IMR-90 (cell line): ENCODE data around the gene AK2. TPM values are rescaled to one million over a fixed set of nuclear protein-coding genes. Genes with fewer than 3 reads are reported as not detected.

Experiments used
- ATAC-seq: fragments of 200-7000 bp; cut with Tn5 transposase; 2 replicates; pipeline ENCODE4 v1.9.1; 2020; ENCODE audit warnings: low read depth, mild to moderate bottlenecking, moderate library complexity
- BruUV-seq: library from RNA; stranded (reverse); fragments of 400-500 nt; replicated peaks from 2 replicates; lab custom pipeline; 2021; lab: Mats Ljungman, UMichigan
- CTCF ChIA-PET: fragments of 300-600 bp; formaldehyde crosslinking; extraction: SDS; loops from one replicate; lab custom pipeline; 2021; ENCODE audit warnings: antibody characterized with exemption; lab: Yijun Ruan, JAX
- POLR2A ChIA-PET: fragments of 300-600 bp; sonication (Branson Sonifier 250); formaldehyde crosslinking; loops from one replicate; lab custom pipeline; 2022; ENCODE audit warnings: antibody characterized with exemption; ENCODE audit not compliant: unreplicated experiment; lab: Charles Lee
- DNase-seq: peaks from one replicate; pipeline ENCODE4 v3.0.0; 2013
- H2AFZ ChIP-seq: replicated peaks from 2 replicates; pipeline ENCODE3; 2013; ENCODE audit warnings: low read length, mild to moderate bottlenecking; ENCODE audit not compliant: poor library complexity
- H2AK5ac ChIP-seq: 2 replicates; pipeline ENCODE4 v1.6.1; 2013; ENCODE audit warnings: low read depth, low read length, inconsistent platforms
- H2AK9ac ChIP-seq: replicated peaks from 2 replicates; pipeline ENCODE3; 2013; ENCODE audit warnings: mild to moderate bottlenecking, low read depth, low read length, moderate library complexity; ENCODE audit not compliant: poor library complexity
- H2BK120ac ChIP-seq: 2 replicates; pipeline ENCODE4 v1.6.1; 2013; ENCODE audit warnings: low read depth, low read length, inconsistent platforms
- H2BK15ac ChIP-seq: 3 replicates; pipeline ENCODE4 v1.6.1; 2013; ENCODE audit warnings: low read depth, low read length, inconsistent platforms
- H2BK20ac ChIP-seq: 2 replicates; pipeline ENCODE4 v1.6.1; 2013; ENCODE audit warnings: low read depth, mild to moderate bottlenecking, inconsistent platforms, low read length, moderate library complexity
- H2BK5ac ChIP-seq: 2 replicates; pipeline ENCODE4 v1.6.1; 2013; ENCODE audit warnings: mild to moderate bottlenecking, low read depth, low read length, inconsistent platforms; ENCODE audit not compliant: poor library complexity, severe bottlenecking
- H3K14ac ChIP-seq: replicated peaks from 2 replicates; pipeline ENCODE4 v1.6.1; 2013; ENCODE audit warnings: low read depth, low read length, inconsistent platforms
- H3K18ac ChIP-seq: 2 replicates; pipeline ENCODE4 v1.6.1; 2013; ENCODE audit warnings: low read depth, low read length, control low read depth
- H3K23ac ChIP-seq: 2 replicates; pipeline ENCODE4 v1.6.1; 2013; ENCODE audit warnings: low read depth, low read length, inconsistent platforms
- H3K27ac ChIP-seq: 2 replicates; pipeline ENCODE4 v1.5.1; 2013; ENCODE audit warnings: mild to moderate bottlenecking, control low read depth, low read length; ENCODE audit not compliant: insufficient read depth
- H3K27me3 ChIP-seq: 2 replicates; pipeline ENCODE4 v1.6.1; 2013; ENCODE audit warnings: low read length; ENCODE audit not compliant: control insufficient read depth, insufficient read depth
- H3K36me3 ChIP-seq: 2 replicates; pipeline ENCODE4 v1.6.1; 2013; ENCODE audit warnings: low read length, mixed read lengths; ENCODE audit not compliant: control insufficient read depth, insufficient read depth
- H3K4ac ChIP-seq: 2 replicates; pipeline ENCODE4 v1.6.1; 2013; ENCODE audit warnings: low read depth, low read length, inconsistent platforms
- H3K4me1 ChIP-seq: 2 replicates; pipeline ENCODE4 v1.6.1; 2013; ENCODE audit warnings: low read length, mixed read lengths; ENCODE audit not compliant: control insufficient read depth, insufficient read depth
- H3K4me2 ChIP-seq: 2 replicates; pipeline ENCODE4 v1.6.1; 2013; ENCODE audit warnings: low read depth, mild to moderate bottlenecking, control low read depth, low read length, moderate library complexity
- H3K4me3 ChIP-seq: 2 replicates; pipeline ENCODE4 v1.5.1; 2013; ENCODE audit warnings: low read depth, mild to moderate bottlenecking, control low read depth, low read length, moderate library complexity; ENCODE audit not compliant: insufficient read depth
- H3K56ac ChIP-seq: 2 replicates; pipeline ENCODE4 v1.6.1; 2013; ENCODE audit warnings: low read length, inconsistent platforms; ENCODE audit not compliant: insufficient read depth; ENCODE audit errors: extremely low read depth
- H3K79me1 ChIP-seq, 2 experiments: 2 replicates each; pipeline ENCODE4 v1.6.1; 2013; ENCODE audit warnings: low read length in 2 of 2, inconsistent platforms in 1 of 2, low read depth in 1 of 2
- H3K9ac ChIP-seq: 2 replicates; pipeline ENCODE4 v1.6.1; 2013; ENCODE audit warnings: low read depth, low read length, control low read depth
- H3K9me1 ChIP-seq: 2 replicates; pipeline ENCODE4 v1.6.1; 2013; ENCODE audit warnings: low read length, inconsistent platforms; ENCODE audit not compliant: insufficient read depth
- H3K9me3 ChIP-seq: 2 replicates; pipeline ENCODE4 v1.6.1; 2013; ENCODE audit warnings: low read length; ENCODE audit not compliant: control insufficient read depth, insufficient read depth
- H4K20me1 ChIP-seq: 2 replicates; pipeline ENCODE4 v1.6.1; 2013; ENCODE audit warnings: low read length, inconsistent platforms; ENCODE audit not compliant: insufficient read depth
- H4K5ac ChIP-seq: 2 replicates; pipeline ENCODE4 v1.6.1; 2013; ENCODE audit warnings: mild to moderate bottlenecking, low read depth, low read length, control low read depth
- H4K8ac ChIP-seq, 2 experiments: 2 replicates each; pipeline ENCODE4 v1.6.1; 2013; ENCODE audit warnings: low read depth in 2 of 2, low read length in 2 of 2, control low read depth in 1 of 2, inconsistent platforms in 1 of 2
- H4K91ac ChIP-seq: 2 replicates; pipeline ENCODE4 v1.6.1; 2013; ENCODE audit warnings: low read depth, low read length, inconsistent platforms; ENCODE audit not compliant: insufficient read depth
- BHLHE40 ChIP-seq: fragments of 150-350 bp; IDR thresholded peaks from 2 replicates; pipeline ENCODE4 v1.6.1; 2016; ENCODE audit warnings: mild to moderate bottlenecking, low read depth, low read length
- CHD1 ChIP-seq: IDR thresholded peaks from 2 replicates; pipeline ENCODE4 v1.6.1; 2012; ENCODE audit warnings: low read depth, low read length, improper control_type of control experiment
- RCOR1 ChIP-seq: IDR thresholded peaks from 2 replicates; pipeline ENCODE4 v1.6.1; 2012; ENCODE audit warnings: mild to moderate bottlenecking, low read length, improper control_type of control experiment; ENCODE audit not compliant: insufficient replicate concordance
- RFX5 ChIP-seq: IDR thresholded peaks from 2 replicates; pipeline ENCODE4 v1.8.0; 2012; ENCODE audit warnings: low read depth, mild to moderate bottlenecking, low read length, moderate library complexity
- WGBS, 2 experiments: methylation state at CpG; one replicate each; pipeline versions ENCODE4 v1.1.5 to v1.1.7; 2013; ENCODE audit warnings: missing lambda C conversion rate in 2 of 2; ENCODE audit not compliant: insufficient read length in 1 of 2; ENCODE audit errors: extremely low coverage in 2 of 2; 5-methylcytosine and 5-hydroxymethylcytosine counted together
- dilution Hi-C: fragments of 300-500 bp; cut with HindIII; formaldehyde crosslinking; loops from one replicate; pipeline ENCODE4 v1.14.3; 2018; ENCODE audit warnings: low sequenced_read_pairs; ENCODE audit not compliant: unreplicated experiment
- in situ Hi-C: fragments of 300-500 bp; cut with MboI; formaldehyde crosslinking; loops from 3 replicates; pipeline ENCODE4 v1.14.3; 2019; ENCODE audit warnings: low sequenced_read_pairs, inconsistent platforms, mixed read lengths
- intact Hi-C: fragments of 100-400 bp; cut with micrococcal nuclease; formaldehyde crosslinking; loops from 2 replicates; pipeline ENCODE4 v1.10.0; 2022
- polyA plus RNA-seq, 3 experiments: library from polyadenylated mRNA; depleted of rRNA; stranded (reverse); fragments of >200 nt; gene quantifications; 2 replicates each; pipeline ENCODE4 v1.2.3, GENCODE V29; 2012; ENCODE audit warnings: low replicate concordance in 1 of 3
- total RNA-seq: library from RNA; depleted of rRNA; stranded (reverse); fragments of >200 nt; gene quantifications from 2 replicates; pipeline ENCODE4 v1.2.3, GENCODE V29; 2012
- TF ChIP-seq, protein P1 (sequence below): fragments of 150-350 bp; IDR thresholded peaks from 2 replicates; pipeline ENCODE4 v1.6.1; 2017; ENCODE audit warnings: mild to moderate bottlenecking, antibody characterized with exemption, low read length, low read depth

AK2 gene
- total and polyA plus RNA-seq, 2 of the 4 experiments (the other 2 are of a cell fraction), result 118 to 203 TPM

DNA sequence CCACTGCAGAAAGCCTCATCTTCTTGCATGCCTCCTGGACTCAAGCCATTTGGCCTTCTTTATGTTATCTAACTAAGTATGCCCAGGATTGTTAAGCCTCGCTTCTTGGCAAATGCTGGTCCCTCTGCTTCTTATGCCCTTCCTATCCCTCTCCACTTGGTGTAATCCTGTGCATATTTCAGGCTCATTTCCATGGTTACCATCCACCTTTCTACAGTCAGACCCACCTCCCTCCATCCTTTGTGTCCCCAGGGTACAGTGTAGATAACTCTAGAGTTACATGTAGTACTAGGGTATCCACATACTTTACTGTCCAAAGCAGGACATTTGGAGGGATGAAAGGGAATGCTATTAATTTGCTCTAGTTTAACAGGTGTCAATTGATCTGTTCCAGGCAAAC is 65.5 kb downstream of the AK2 start:
- Histone ChIP-seq H3K36me3 (no peaks in the 10 kb centered on the region), H4K91ac (no peak overlapping the region), H3K9ac (no peak overlapping the region), H2AK5ac (no peak overlapping the region), H3K27ac (no peak overlapping the region), H3K4me2 (no peak overlapping the region), H4K5ac (no peak overlapping the region), H2BK20ac (no peak overlapping the region), H2BK15ac (no peak overlapping the region), H3K9me1 (peaks cover 6% of the 10 kb centered on the region; the same call in 1 of the 2 replicates), H3K18ac (no peak overlapping the region), H2AFZ (no peak overlapping the region), H3K4ac (no peak overlapping the region), H4K20me1 (no peaks in the 10 kb centered on the region), H3K27me3 (peaks cover 2% of the 10 kb centered on the region), H3K23ac (no peak overlapping the region), H2AK9ac (no peak overlapping the region), H3K9me3 (no peaks in the 10 kb centered on the region), H3K4me3 (no peak overlapping the region), H3K79me1 (no peaks in the 10 kb centered on the region), H3K14ac (no peak overlapping the region), H3K4me1 (peaks cover 6% of the 10 kb centered on the region), H3K56ac (no peak overlapping the region), H2BK5ac (no peak overlapping the region), H4K8ac (no peak overlapping the region), H2BK120ac (no peak overlapping the region)
- in situ Hi-C loops, result no loop called here
- intact Hi-C loops, result no loop called here
- TF ChIP-seq RFX5 (no peak), RCOR1 (no peak), CHD1 (no peak), BHLHE40 (no peak)
- TF ChIP-seq, protein P1, sequence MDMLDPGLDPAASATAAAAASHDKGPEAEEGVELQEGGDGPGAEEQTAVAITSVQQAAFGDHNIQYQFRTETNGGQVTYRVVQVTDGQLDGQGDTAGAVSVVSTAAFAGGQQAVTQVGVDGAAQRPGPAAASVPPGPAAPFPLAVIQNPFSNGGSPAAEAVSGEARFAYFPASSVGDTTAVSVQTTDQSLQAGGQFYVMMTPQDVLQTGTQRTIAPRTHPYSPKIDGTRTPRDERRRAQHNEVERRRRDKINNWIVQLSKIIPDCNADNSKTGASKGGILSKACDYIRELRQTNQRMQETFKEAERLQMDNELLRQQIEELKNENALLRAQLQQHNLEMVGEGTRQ, result no peak
- no peak for DNase-seq
- 100% methylated on average over 1 of the region's 1 CpG; no CpG with 5 or more reads in 1 of the 2 experiments for WGBS, 2 experiments
- POLR2A ChIA-PET, result no interaction called here
- CTCF ChIA-PET, result no interaction called here
- ATAC-seq, result no peak
- dilution Hi-C loops, result no loop called here
- BruUV-seq, result no TSS peak
